GM18861 (cell line): ENCODE measurements around the gene CCDC15.

ENCODE experiments used
- ATAC-seq: cut with Tn5 transposase; IDR thresholded peaks from one replicate; pipeline ENCODE4 v1.9.1; 2021; ENCODE audit not compliant: unreplicated experiment

CCDC15 gene

GRCh38 chr11:124953753-124954589, at the start of gene CCDC15:
CCDC15 (plus strand) TSS chr11:124954202; CDS start chr11:124954733, 531 bp downstream.
- peak; percentile 96 for ATAC-seq

- no peak for ATAC-seq
These were observed 38.2 kb upstream of the CCDC15 start for GRCh38 chr11:124915541-124916369.

GRCh38 chr11:124916370-124916710, 37.7 kb upstream of the CCDC15 start:
- no peak for ATAC-seq

GRCh38 chr11:124917115-124917637, 36.8 kb upstream of the CCDC15 start:
- ATAC-seq: no peak

- ATAC-seq: no peak
These were observed 35.1 kb upstream of the CCDC15 start, which contains the start of gene HEPN1 for GRCh38 chr11:124918950-124919349. HEPN1 (plus strand) TSS chr11:124919250.

- no peak for ATAC-seq
These were observed 34.1 kb upstream of the CCDC15 start for GRCh38 chr11:124919898-124920297.

GRCh38 chr11:124920356-124920755, 33.6 kb upstream of the CCDC15 start:
- ATAC-seq: no peak

- ATAC-seq: no peak
These were observed 33.0 kb upstream of the CCDC15 start for GRCh38 chr11:124920870-124921609.

GRCh38 chr11:124922831-124923230, 31.2 kb upstream of the CCDC15 start:
- ATAC-seq: no peak

- no peak for ATAC-seq
These were observed 30.7 kb upstream of the CCDC15 start for GRCh38 chr11:124923296-124923695.

- ATAC-seq: no peak
These were observed 24.9 kb upstream of the CCDC15 start for GRCh38 chr11:124928942-124929665.

GRCh38 chr11:124930799-124931198, 23.2 kb upstream of the CCDC15 start:
- ATAC-seq: peak; percentile 95

GRCh38 chr11:124934862-124935547, 19.0 kb upstream of the CCDC15 start:
- ATAC-seq: no peak

GRCh38 chr11:124935548-124936514, 18.2 kb upstream of the CCDC15 start, which contains the start of gene HEPACAM:
HEPACAM (minus strand) TSS chr11:124936047; CDS start chr11:124936006, 41 bp downstream.
- no peak for ATAC-seq

GRCh38 chr11:124937336-124937935, 16.6 kb upstream of the CCDC15 start:
- ATAC-seq: no peak

GRCh38 chr11:124938206-124938765, 15.7 kb upstream of the CCDC15 start:
- ATAC-seq: no peak

GRCh38 chr11:124938970-124939369, 15.0 kb upstream of the CCDC15 start:
- no peak for ATAC-seq

- ATAC-seq: no peak
These were observed 12.3 kb upstream of the CCDC15 start for GRCh38 chr11:124941703-124942102.
